Stimulated activated CD4-positive, alpha-beta T cell treated with anti-CD3 and anti-CD28 coated beads, Interleukin-2, amount 100 ng/mL, for 48 hours (primary cell): Measurements from ENCODE around the gene MAGEA12.
"Not testable (repeated sequence)": the region's sequence is repeated elsewhere in the genome, so short reads cannot be mapped to it uniquely, and the experiment has no call there.

ENCODE experiments used
- DNase-seq, 2 donors: peaks; one replicate each; pipeline ENCODE4 v3.0.0-alpha.2; 2020

The MAGEA12 gene

GRCh38 chrX:152766562-152766961 is 33.0 kb downstream of the MAGEA12 start:
- DNase-seq, result not testable (repeated sequence)

- DNase-seq, result not testable (repeated sequence)
Observed at GRCh38 chrX:152769549-152770289, 36.2 kb downstream of the MAGEA12 start, which contains the start of gene MAGEA6. Gene MAGEA6, minus strand, starts transcription at chrX:152769689. Its CDS starts 2,039 bp downstream, at chrX:152767650.

GRCh38 chrX:152787062-152787461 is 53.5 kb downstream of the MAGEA12 start:
- not testable (repeated sequence) for DNase-seq
